ENCODE results near the gene IQCE. TPM values are rescaled to one million over a fixed set of nuclear protein-coding genes. Genes with fewer than 3 reads are reported as not detected.

The IQCE gene
- total RNA-seq, 1 experiment from 2014 or later, result 22.3 TPM

GRCh38 chr7:2520131-2520760, 38.5 kb upstream of the IQCE start:
- in situ Hi-C loops (cut with HindIII; ENCODE audit: low pct_unique_long_range_greater_than_20kb, low sequenced_read_pairs), result no loop called here
- DNase-seq (ENCODE audit: low read depth, low spot score), result peak; percentile 41

GRCh38 chr7:2520761-2521290, 38.0 kb upstream of the IQCE start:
- DNase-seq (ENCODE audit: low read depth, low spot score), result no peak
- in situ Hi-C loops (cut with HindIII; ENCODE audit: low pct_unique_long_range_greater_than_20kb, low sequenced_read_pairs), result no loop called here

- in situ Hi-C loops (cut with HindIII; ENCODE audit: low pct_unique_long_range_greater_than_20kb, low sequenced_read_pairs), result no loop called here
Observed at GRCh38 chr7:2521341-2521745, 37.4 kb upstream of the IQCE start.

GRCh38 chr7:2521952-2522591, 36.7 kb upstream of the IQCE start:
- no peak for DNase-seq (ENCODE audit: low read depth, low spot score)
- in situ Hi-C loops (cut with HindIII; ENCODE audit: low pct_unique_long_range_greater_than_20kb, low sequenced_read_pairs), result no loop called here

More at GRCh38 chr7:2521341-2521745, 37.4 kb upstream of the IQCE start:
- DNase-seq (ENCODE audit: low read depth, low spot score), result no peak

- peak; percentile 44 for DNase-seq (ENCODE audit: low read depth, low spot score)
- in situ Hi-C loops (cut with HindIII; ENCODE audit: low pct_unique_long_range_greater_than_20kb, low sequenced_read_pairs), result no loop called here
Observed at GRCh38 chr7:2522780-2523433, 35.9 kb upstream of the IQCE start.

- no peak for DNase-seq (ENCODE audit: low read depth, low spot score)
- in situ Hi-C loops (cut with HindIII; ENCODE audit: low pct_unique_long_range_greater_than_20kb, low sequenced_read_pairs), result no loop called here
Observed at GRCh38 chr7:2523461-2523936, 35.3 kb upstream of the IQCE start.

GRCh38 chr7:2523941-2524807, 34.6 kb upstream of the IQCE start:
- in situ Hi-C loops (cut with HindIII; ENCODE audit: low pct_unique_long_range_greater_than_20kb, low sequenced_read_pairs), result no loop called here
- DNase-seq (ENCODE audit: low read depth, low spot score), result no peak

- no peak for DNase-seq (ENCODE audit: low read depth, low spot score)
- in situ Hi-C loops (cut with HindIII; ENCODE audit: low pct_unique_long_range_greater_than_20kb, low sequenced_read_pairs), result no loop called here
Observed at GRCh38 chr7:2524808-2525657, 33.7 kb upstream of the IQCE start.

GRCh38 chr7:2525658-2526630, 32.8 kb upstream of the IQCE start:
- DNase-seq (ENCODE audit: low read depth, low spot score), result no peak
- in situ Hi-C loops (cut with HindIII; ENCODE audit: low pct_unique_long_range_greater_than_20kb, low sequenced_read_pairs), result no loop called here

GRCh38 chr7:2526659-2527504, 31.9 kb upstream of the IQCE start:
- DNase-seq (ENCODE audit: low read depth, low spot score), result no peak
- in situ Hi-C loops (cut with HindIII; ENCODE audit: low pct_unique_long_range_greater_than_20kb, low sequenced_read_pairs), result no loop called here

- no peak for DNase-seq (ENCODE audit: low read depth, low spot score)
Observed at GRCh38 chr7:2527505-2528467, 31.0 kb upstream of the IQCE start.

GRCh38 chr7:2528481-2529095, 30.2 kb upstream of the IQCE start:
- DNase-seq (ENCODE audit: low read depth, low spot score), result no peak
- in situ Hi-C loops (cut with HindIII; ENCODE audit: low pct_unique_long_range_greater_than_20kb, low sequenced_read_pairs), result no loop called here

More at GRCh38 chr7:2527505-2528467, 31.0 kb upstream of the IQCE start:
- in situ Hi-C loops (cut with HindIII; ENCODE audit: low pct_unique_long_range_greater_than_20kb, low sequenced_read_pairs), result no loop called here

- DNase-seq (ENCODE audit: low read depth, low spot score), result no peak
- in situ Hi-C loops (cut with HindIII; ENCODE audit: low pct_unique_long_range_greater_than_20kb, low sequenced_read_pairs), result no loop called here
Observed at GRCh38 chr7:2529161-2530070, 29.4 kb upstream of the IQCE start.

Measured in SK-MEL-5 (cell line).